ENCODE data around the gene PPP1CC. TPM values are rescaled to one million over a fixed set of nuclear protein-coding genes. Genes with fewer than 3 reads are reported as not detected.
A peak's percentile ranks its signal among the peaks of the same experiment; 100 is the strongest.
"Not testable (repeated sequence)": the region's sequence is repeated elsewhere in the genome, so short reads cannot be mapped to it uniquely, and the experiment has no call there.

PPP1CC gene
- total and polyA plus RNA-seq, 8 donors: 33.3 to 92.7 (median 70.2) TPM

- H3K4me1 ChIP-seq: peaks cover 33 to 43% (median 42%) of the 10 kb centered on the region in 3 donors
- intact Hi-C loops (cut with DNase I): no loop called here
- no peaks in the 10 kb centered on the region for H3K27me3 ChIP-seq
- H3K9me3 ChIP-seq: no peaks in the 10 kb centered on the region
- DNase-seq (no peak), FAIRE-seq (no peak), ATAC-seq (no peak)
- no peak for TF ChIP-seq CTCF (IDR thresholded peaks at IDR 0.05)
- H3K27ac ChIP-seq: no peak overlapping the region
- WGBS, 2 donors: 87 to 88% methylated on average over 3 of the region's 3 CpGs
- peaks cover 0 to 3% (median 0%) of the 10 kb centered on the region in 3 donors for H3K36me3 ChIP-seq
- no peak overlapping the region for H3K4me3 ChIP-seq
Measured at GRCh38 chr12:110737532-110737931, 5.2 kb downstream of the PPP1CC start.

GRCh38 chr12:110737016-110737415, 5.7 kb downstream of the PPP1CC start:
- peaks cover 36 to 45% (median 43%) of the 10 kb centered on the region in 3 donors for H3K4me1 ChIP-seq
- ATAC-seq; H3K9me3 ChIP-seq; DNase-seq; FAIRE-seq; intact Hi-C loops (cut with DNase I); H3K36me3 ChIP-seq; H3K27ac ChIP-seq; H3K27me3 ChIP-seq; H3K4me3 ChIP-seq: not testable (repeated sequence)
- 71 to 76% methylated on average over 5 of the region's 5 CpGs for WGBS, 2 donors

- DNase-seq: no peak
Measured at GRCh38 chr12:110733900-110734299, 8.8 kb downstream of the PPP1CC start.

GRCh38 chr12:110733089-110733715, 9.5 kb downstream of the PPP1CC start:
- no peak for TF ChIP-seq CTCF (IDR thresholded peaks at IDR 0.05)
- no peaks in the 10 kb centered on the region for H3K27me3 ChIP-seq
- peaks cover 7 to 28% (median 15%) of the 10 kb centered on the region in 3 donors for H3K36me3 ChIP-seq
- peak in 1 of 6 donors; percentile 39 for DNase-seq
- H3K4me1 ChIP-seq: peaks cover 22 to 32% (median 25%) of the 10 kb centered on the region in 3 donors
- no peaks in the 10 kb centered on the region for H3K9me3 ChIP-seq
- no peak overlapping the region for H3K4me3 ChIP-seq
- ATAC-seq: peak in 3 of 4 donors; percentile 45 to 51 (median 50)
- intact Hi-C loops (cut with DNase I): no loop called here
- 30 to 33% methylated on average over 5 of the region's 5 CpGs for WGBS, 2 donors
- FAIRE-seq: no peak
- peak overlapping the region in 1 of 4 donors; percentile 24 for H3K27ac ChIP-seq

More at GRCh38 chr12:110733900-110734299, 8.8 kb downstream of the PPP1CC start:
- Histone ChIP-seq H3K27ac (no peak overlapping the region), H3K36me3 (peaks cover 7 to 21% (median 14%) of the 10 kb centered on the region in 3 donors), H3K4me3 (no peak overlapping the region), H3K4me1 (peaks cover 26 to 39% (median 31%) of the 10 kb centered on the region in 3 donors), H3K9me3 (no peaks in the 10 kb centered on the region), H3K27me3 (no peaks in the 10 kb centered on the region)
- FAIRE-seq: no peak
- no peak for TF ChIP-seq CTCF (IDR thresholded peaks at IDR 0.05)
- intact Hi-C loops (cut with DNase I): no loop called here
- WGBS, 2 donors: 33 to 36% methylated on average over 1 of the region's 1 CpG
- no peak for ATAC-seq

- Histone ChIP-seq H3K27me3 (no peaks in the 10 kb centered on the region), H3K4me1 (peaks cover 22 to 28% (median 25%) of the 10 kb centered on the region in 3 donors), H3K27ac (no peak overlapping the region), H3K9me3 (no peaks in the 10 kb centered on the region), H3K4me3 (no peak overlapping the region), H3K36me3 (peaks cover 7 to 32% (median 15%) of the 10 kb centered on the region in 3 donors)
- FAIRE-seq (no peak), DNase-seq (no peak), ATAC-seq (no peak)
- 20 to 22% methylated on average over 3 of the region's 3 CpGs for WGBS, 2 donors
- intact Hi-C loops (cut with DNase I): no loop called here
- no peak for TF ChIP-seq CTCF (IDR thresholded peaks at IDR 0.05)
Measured at GRCh38 chr12:110732572-110732971, 10.1 kb downstream of the PPP1CC start.
